ENCODE results near the gene C10orf90.

Gene C10orf90

DNA sequence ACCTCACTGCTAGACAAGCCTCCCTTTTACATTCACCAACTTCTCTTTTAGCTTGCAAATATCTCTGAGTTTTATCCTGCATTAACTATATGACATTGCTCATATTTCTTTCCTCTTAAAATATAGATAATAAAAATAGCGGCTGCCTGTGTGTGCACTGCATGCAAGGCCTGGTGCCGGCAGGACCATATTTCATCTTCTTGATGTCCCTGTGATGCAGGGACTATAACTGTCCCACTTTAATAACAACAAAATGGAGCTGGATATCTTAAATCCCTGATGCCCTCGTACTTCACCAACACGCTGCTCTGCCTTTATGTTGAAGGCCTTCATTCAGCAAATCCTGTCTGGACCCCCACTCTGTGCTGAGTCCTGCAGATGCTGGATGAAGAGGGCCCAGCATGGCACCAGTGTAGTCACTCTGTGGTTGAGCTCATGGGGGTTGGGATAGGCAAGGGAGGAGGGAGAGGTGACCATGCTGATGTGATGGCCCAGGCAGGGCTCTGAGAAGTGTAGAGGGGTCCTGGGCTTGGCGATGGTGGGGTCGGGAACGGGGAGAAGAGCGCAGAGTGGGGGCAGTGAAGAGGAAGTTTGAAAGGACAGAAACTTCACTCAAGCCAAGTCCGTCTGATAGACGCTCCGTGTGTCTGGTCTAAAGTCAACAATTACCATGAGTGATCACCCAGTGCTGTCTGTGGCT, 40.4 kb downstream of the C10orf90 start:
- no peak overlapping the region for H3K9ac ChIP-seq (ENCODE audit: low read depth, low read length, poor library complexity, severe bottlenecking)
- H3K4me2 ChIP-seq (ENCODE audit: low read depth, low read length, poor library complexity, severe bottlenecking), result no peak overlapping the region
- H3F3A ChIP-seq (ENCODE audit: low read depth), result no peaks in the 10 kb centered on the region
- no peak for TF ChIP-seq EZH2phosphoT487 (IDR thresholded peaks at IDR 0.05; ENCODE audit: borderline replicate concordance)
- TF ChIP-seq, protein P1, sequence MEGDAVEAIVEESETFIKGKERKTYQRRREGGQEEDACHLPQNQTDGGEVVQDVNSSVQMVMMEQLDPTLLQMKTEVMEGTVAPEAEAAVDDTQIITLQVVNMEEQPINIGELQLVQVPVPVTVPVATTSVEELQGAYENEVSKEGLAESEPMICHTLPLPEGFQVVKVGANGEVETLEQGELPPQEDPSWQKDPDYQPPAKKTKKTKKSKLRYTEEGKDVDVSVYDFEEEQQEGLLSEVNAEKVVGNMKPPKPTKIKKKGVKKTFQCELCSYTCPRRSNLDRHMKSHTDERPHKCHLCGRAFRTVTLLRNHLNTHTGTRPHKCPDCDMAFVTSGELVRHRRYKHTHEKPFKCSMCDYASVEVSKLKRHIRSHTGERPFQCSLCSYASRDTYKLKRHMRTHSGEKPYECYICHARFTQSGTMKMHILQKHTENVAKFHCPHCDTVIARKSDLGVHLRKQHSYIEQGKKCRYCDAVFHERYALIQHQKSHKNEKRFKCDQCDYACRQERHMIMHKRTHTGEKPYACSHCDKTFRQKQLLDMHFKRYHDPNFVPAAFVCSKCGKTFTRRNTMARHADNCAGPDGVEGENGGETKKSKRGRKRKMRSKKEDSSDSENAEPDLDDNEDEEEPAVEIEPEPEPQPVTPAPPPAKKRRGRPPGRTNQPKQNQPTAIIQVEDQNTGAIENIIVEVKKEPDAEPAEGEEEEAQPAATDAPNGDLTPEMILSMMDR (conservative IDR thresholded peaks at IDR 0.05; ENCODE audit: low read length), result no peak
- no peaks in the 10 kb centered on the region for H3K27me3 ChIP-seq (ENCODE audit: insufficient read depth, low read length, poor library complexity, severe bottlenecking)
- H2AFZ ChIP-seq (ENCODE audit: low read length), result no peak overlapping the region
- H4K20me1 ChIP-seq (ENCODE audit: insufficient read depth, low read length, poor library complexity, severe bottlenecking), result no peaks in the 10 kb centered on the region
- H3K4me3 ChIP-seq (ENCODE audit: low read length, poor library complexity, severe bottlenecking), result no peak overlapping the region
- no peaks in the 10 kb centered on the region for H3K4me1 ChIP-seq (ENCODE audit: insufficient read depth, low read length, poor library complexity, severe bottlenecking)
- H3K9me3 ChIP-seq (ENCODE audit: insufficient read depth, low read depth, low read length), result peaks cover 3% of the 10 kb centered on the region; the same call in 1 of the 2 replicates
- no peaks in the 10 kb centered on the region for H3K79me2 ChIP-seq (ENCODE audit: insufficient read depth, low read length)
- H3K36me3 ChIP-seq (ENCODE audit: insufficient read depth, low read length), result no peaks in the 10 kb centered on the region
- no peaks in the 10 kb centered on the region for H3K9me2 ChIP-seq (replicated peaks; ENCODE audit: low read depth, low read length)

DNA sequence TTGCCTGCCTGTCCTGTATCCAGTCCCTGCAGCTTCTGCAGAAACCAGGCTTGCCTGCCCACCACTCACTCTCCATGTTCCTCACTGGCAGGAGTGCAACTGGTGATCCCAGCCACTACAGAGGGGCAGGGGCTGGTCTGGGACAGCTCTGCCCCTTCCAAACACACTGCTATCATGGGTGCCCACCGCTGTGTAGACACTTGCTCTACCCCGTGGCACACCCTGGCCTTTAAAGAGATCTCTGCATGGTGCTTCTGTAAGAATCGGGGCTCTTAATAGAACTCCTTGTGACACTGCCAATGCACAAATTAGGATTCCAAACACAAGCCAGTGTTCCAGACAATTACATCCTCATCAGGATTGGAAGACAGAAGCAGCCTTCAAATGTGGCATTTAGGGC, 41.7 kb downstream of the C10orf90 start:
- H2AFZ ChIP-seq (ENCODE audit: low read length), result no peak overlapping the region
- H3K9ac ChIP-seq (ENCODE audit: low read depth, low read length, poor library complexity, severe bottlenecking), result no peak overlapping the region
- no peaks in the 10 kb centered on the region for H4K20me1 ChIP-seq (ENCODE audit: insufficient read depth, low read length, poor library complexity, severe bottlenecking)
- no peak overlapping the region for H3K4me2 ChIP-seq (ENCODE audit: low read depth, low read length, poor library complexity, severe bottlenecking)
- H3K9me3 ChIP-seq (ENCODE audit: insufficient read depth, low read depth, low read length), result peaks cover 3% of the 10 kb centered on the region; the same call in 1 of the 2 replicates
- H3K79me2 ChIP-seq (ENCODE audit: insufficient read depth, low read length), result no peaks in the 10 kb centered on the region
- H3F3A ChIP-seq (ENCODE audit: low read depth), result no peaks in the 10 kb centered on the region
- H3K9me2 ChIP-seq (replicated peaks; ENCODE audit: low read depth, low read length), result no peaks in the 10 kb centered on the region
- no peaks in the 10 kb centered on the region for H3K4me1 ChIP-seq (ENCODE audit: insufficient read depth, low read length, poor library complexity, severe bottlenecking)
- TF ChIP-seq EZH2phosphoT487 (IDR thresholded peaks at IDR 0.05; ENCODE audit: borderline replicate concordance), result no peak
- TF ChIP-seq, protein P1 (conservative IDR thresholded peaks at IDR 0.05; ENCODE audit: low read length), result no peak
- H3K27me3 ChIP-seq (ENCODE audit: insufficient read depth, low read length, poor library complexity, severe bottlenecking), result no peaks in the 10 kb centered on the region
- no peak overlapping the region for H3K4me3 ChIP-seq (ENCODE audit: low read length, poor library complexity, severe bottlenecking)
- no peaks in the 10 kb centered on the region for H3K36me3 ChIP-seq (ENCODE audit: insufficient read depth, low read length)

DNA sequence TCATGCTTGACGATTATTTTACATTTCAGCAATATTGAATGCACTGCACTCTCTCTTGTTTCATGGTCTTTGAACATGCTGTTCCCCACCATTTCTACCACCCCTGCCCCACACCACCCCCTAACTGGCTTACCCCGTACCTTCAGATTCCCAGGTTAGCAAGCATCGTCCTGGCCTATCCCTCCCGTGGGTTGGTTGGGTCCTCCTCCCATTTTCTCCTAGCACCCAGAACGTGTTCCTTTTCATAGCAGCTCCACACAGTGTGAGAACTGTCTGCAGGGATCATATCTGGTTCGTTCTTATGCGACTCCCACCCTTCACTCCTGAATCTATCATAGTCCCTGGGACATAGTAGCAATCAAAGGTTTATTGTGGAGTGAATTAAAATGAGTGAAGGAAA, 48.6 kb downstream of the C10orf90 start:
- no peaks in the 10 kb centered on the region for H3K27me3 ChIP-seq (ENCODE audit: insufficient read depth, low read length, poor library complexity, severe bottlenecking)
- no peak overlapping the region for H3K4me3 ChIP-seq (ENCODE audit: low read length, poor library complexity, severe bottlenecking)
- H3K36me3 ChIP-seq (ENCODE audit: insufficient read depth, low read length), result no peaks in the 10 kb centered on the region
- H2AFZ ChIP-seq (ENCODE audit: low read length), result no peak overlapping the region
- H3F3A ChIP-seq (ENCODE audit: low read depth), result no peaks in the 10 kb centered on the region
- no peaks in the 10 kb centered on the region for H4K20me1 ChIP-seq (ENCODE audit: insufficient read depth, low read length, poor library complexity, severe bottlenecking)
- no peaks in the 10 kb centered on the region for H3K9me2 ChIP-seq (replicated peaks; ENCODE audit: low read depth, low read length)
- TF ChIP-seq, protein P1 (conservative IDR thresholded peaks at IDR 0.05; ENCODE audit: low read length), result no peak
- no peak for TF ChIP-seq EZH2phosphoT487 (IDR thresholded peaks at IDR 0.05; ENCODE audit: borderline replicate concordance)
- H3K4me1 ChIP-seq (ENCODE audit: insufficient read depth, low read length, poor library complexity, severe bottlenecking), result no peaks in the 10 kb centered on the region
- no peak overlapping the region for H3K9ac ChIP-seq (ENCODE audit: low read depth, low read length, poor library complexity, severe bottlenecking)
- H3K79me2 ChIP-seq (ENCODE audit: insufficient read depth, low read length), result no peaks in the 10 kb centered on the region
- no peaks in the 10 kb centered on the region; the same call in 1 of the 2 replicates for H3K9me3 ChIP-seq (ENCODE audit: insufficient read depth, low read depth, low read length)
- no peak overlapping the region for H3K4me2 ChIP-seq (ENCODE audit: low read depth, low read length, poor library complexity, severe bottlenecking)
